Measurements from ENCODE around the gene SLAMF7.
A peak's percentile ranks its signal among the peaks of the same experiment; 100 is the strongest.
"Not testable (repeated sequence)": the region's sequence is repeated elsewhere in the genome, so short reads cannot be mapped to it uniquely, and the experiment has no call there.

SLAMF7 gene

DNA sequence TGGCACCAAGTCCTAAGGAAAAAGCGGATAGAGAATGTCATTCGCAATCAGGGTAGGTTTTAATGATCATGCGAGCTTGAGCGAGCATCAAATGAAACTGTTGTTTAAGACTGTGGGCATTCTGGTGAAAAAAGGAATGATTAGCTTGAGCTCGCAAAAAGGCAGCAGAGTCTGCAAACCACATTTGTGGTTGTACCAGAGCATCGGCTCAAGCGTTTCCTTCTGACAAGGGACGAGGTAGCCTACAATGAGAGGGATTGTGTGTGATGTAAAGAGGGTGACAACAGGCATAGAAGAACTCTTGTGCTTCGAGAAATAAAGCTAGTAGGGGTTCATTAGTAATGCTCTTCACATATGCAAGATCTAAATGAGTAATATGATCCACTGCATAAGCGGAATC, 16.3 kb upstream of the SLAMF7 start:
- H3K36me3 ChIP-seq (ENCODE audit: insufficient read depth, insufficient read length, low read length): no peaks in the 10 kb centered on the region
- no peak overlapping the region for H3K4me3 ChIP-seq (ENCODE audit: insufficient read length, low read depth)
- no peaks in the 10 kb centered on the region for H3K27me3 ChIP-seq (ENCODE audit: insufficient read depth, insufficient read length)
- H3K9me3 ChIP-seq (ENCODE audit: insufficient read depth, low read length): peaks cover 18% of the 10 kb centered on the region
- TF ChIP-seq ZNF274 (IDR thresholded peaks at IDR 0.05; ENCODE audit: low read depth, low read length) (no peak), SUZ12 (IDR thresholded peaks at IDR 0.05; ENCODE audit: extremely low read depth, insufficient read depth, insufficient read length) (no peak), YY1 (IDR thresholded peaks at IDR 0.05; ENCODE audit: insufficient read depth, insufficient read length) (no peak)
- H3K9ac ChIP-seq (ENCODE audit: insufficient read length, low read depth): no peak overlapping the region
- H3K4me1 ChIP-seq (ENCODE audit: insufficient read depth, insufficient read length): peaks cover 6% of the 10 kb centered on the region
- DNase-seq (ENCODE audit: low read depth, low spot score): no peak

DNA sequence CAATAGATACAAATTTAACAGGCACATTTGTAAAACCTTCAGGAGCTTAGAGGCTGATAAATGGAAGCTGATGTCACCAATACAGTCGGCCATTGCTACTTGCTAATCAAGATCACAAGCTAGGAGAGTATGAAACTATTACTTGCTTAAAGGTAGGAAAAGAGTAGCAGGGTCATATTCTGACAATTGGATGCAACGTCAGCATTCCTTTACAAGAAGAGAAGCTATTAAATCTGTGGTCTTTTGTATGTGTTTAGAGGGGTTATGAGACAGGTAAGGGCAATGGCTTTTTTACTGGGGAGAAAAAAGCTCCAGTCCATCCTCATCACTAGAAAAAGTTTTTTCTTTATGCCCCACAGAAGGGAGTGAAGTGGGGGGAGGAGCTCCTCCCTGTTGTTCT, 15.7 kb upstream of the SLAMF7 start:
- no peak for DNase-seq (ENCODE audit: low read depth, low spot score)
- H3K36me3 ChIP-seq (ENCODE audit: insufficient read depth, insufficient read length, low read length): no peaks in the 10 kb centered on the region
- H3K27me3 ChIP-seq (ENCODE audit: insufficient read depth, insufficient read length): no peaks in the 10 kb centered on the region
- peaks cover 6% of the 10 kb centered on the region for H3K4me1 ChIP-seq (ENCODE audit: insufficient read depth, insufficient read length)
- no peak overlapping the region for H3K4me3 ChIP-seq (ENCODE audit: insufficient read length, low read depth)
- no peak overlapping the region for H3K9ac ChIP-seq (ENCODE audit: insufficient read length, low read depth)
- peaks cover 18% of the 10 kb centered on the region for H3K9me3 ChIP-seq (ENCODE audit: insufficient read depth, low read length)
- TF ChIP-seq ZNF274 (IDR thresholded peaks at IDR 0.05; ENCODE audit: low read depth, low read length) (no peak), YY1 (IDR thresholded peaks at IDR 0.05; ENCODE audit: insufficient read depth, insufficient read length) (no peak), SUZ12 (IDR thresholded peaks at IDR 0.05; ENCODE audit: extremely low read depth, insufficient read depth, insufficient read length) (no peak)

DNA sequence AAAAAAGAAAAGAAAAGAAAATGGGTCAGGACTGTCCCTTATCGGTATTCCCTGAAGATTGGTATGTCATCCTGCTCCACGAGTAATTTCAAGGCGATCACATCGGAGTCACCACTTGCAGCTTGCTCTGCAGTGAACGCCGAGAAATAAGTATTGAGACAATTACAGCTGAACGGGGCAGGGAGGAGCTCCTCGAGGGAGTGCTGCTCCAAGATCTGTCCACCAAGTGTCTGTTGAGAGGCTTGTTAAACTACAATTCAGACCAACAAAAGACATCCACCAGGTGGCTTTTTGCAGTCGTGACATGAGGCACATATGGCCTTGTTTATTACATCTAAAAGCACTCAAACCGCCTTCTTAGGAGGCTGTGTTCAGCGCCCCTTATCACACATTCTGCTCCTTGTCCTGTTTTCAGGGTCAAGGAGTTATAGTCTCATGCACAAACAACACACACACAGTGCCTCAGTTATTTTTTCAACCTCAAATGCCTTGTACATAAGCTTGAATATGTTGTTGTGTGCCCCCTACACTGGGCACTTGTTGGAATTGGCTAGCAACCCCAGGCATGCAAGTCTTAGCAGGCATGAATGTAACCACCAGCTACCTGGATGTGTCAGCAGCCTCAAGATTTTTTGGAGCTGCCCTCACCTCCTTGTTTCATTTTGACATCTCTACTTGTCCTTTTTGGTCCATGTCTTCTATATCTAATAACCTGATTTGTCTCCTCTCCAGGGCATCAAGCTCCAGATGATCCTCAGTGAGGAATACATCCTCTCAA, 14.4 kb upstream of the SLAMF7 start:
- H3K9ac ChIP-seq (ENCODE audit: insufficient read length, low read depth): no peak overlapping the region

DNA sequence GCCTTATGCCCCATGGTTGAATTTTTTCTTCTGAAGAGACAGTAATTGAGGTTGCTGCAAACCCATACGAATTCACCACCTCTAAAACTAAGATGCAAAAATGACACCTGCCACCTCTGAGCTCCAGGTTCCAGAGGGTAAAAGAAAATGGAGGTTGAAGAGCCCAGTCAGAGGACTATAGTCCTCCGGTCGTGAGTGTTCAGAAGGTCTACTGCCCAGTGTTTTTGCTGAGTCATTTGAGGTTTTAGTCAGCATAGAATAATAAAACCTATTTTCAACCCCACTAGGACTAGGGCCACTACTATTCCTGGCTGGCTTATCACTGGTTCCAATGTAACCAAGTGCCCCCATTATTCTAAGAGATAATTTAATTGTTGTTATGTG, 12.9 kb upstream of the SLAMF7 start:
- Histone ChIP-seq H3K27me3 (ENCODE audit: insufficient read depth, insufficient read length) (no peaks in the 10 kb centered on the region), H3K9me3 (ENCODE audit: insufficient read depth, low read length) (peaks cover 8% of the 10 kb centered on the region; the same call in 1 of the 2 replicates), H3K4me3 (ENCODE audit: insufficient read length, low read depth) (no peak overlapping the region), H3K4me1 (ENCODE audit: insufficient read depth, insufficient read length) (peaks cover 6% of the 10 kb centered on the region), H3K9ac (ENCODE audit: insufficient read length, low read depth) (no peak overlapping the region), H3K36me3 (ENCODE audit: insufficient read depth, insufficient read length, low read length) (no peaks in the 10 kb centered on the region)
- no peak for DNase-seq (ENCODE audit: low read depth, low spot score)
- TF ChIP-seq YY1 (IDR thresholded peaks at IDR 0.05; ENCODE audit: insufficient read depth, insufficient read length) (no peak), ZNF274 (IDR thresholded peaks at IDR 0.05; ENCODE audit: low read depth, low read length) (no peak), SUZ12 (IDR thresholded peaks at IDR 0.05; ENCODE audit: extremely low read depth, insufficient read depth, insufficient read length) (no peak)

More for the DNA sequence above, 14.4 kb upstream of the SLAMF7 start:
- peaks cover 6% of the 10 kb centered on the region for H3K4me1 ChIP-seq (ENCODE audit: insufficient read depth, insufficient read length)
- H3K4me3 ChIP-seq (ENCODE audit: insufficient read length, low read depth): no peak overlapping the region
- TF ChIP-seq SUZ12 (IDR thresholded peaks at IDR 0.05; ENCODE audit: extremely low read depth, insufficient read depth, insufficient read length): no peak
- no peak for TF ChIP-seq ZNF274 (IDR thresholded peaks at IDR 0.05; ENCODE audit: low read depth, low read length)
- no peak for TF ChIP-seq YY1 (IDR thresholded peaks at IDR 0.05; ENCODE audit: insufficient read depth, insufficient read length)
- DNase-seq (ENCODE audit: low read depth, low spot score): no peak
- H3K9me3 ChIP-seq (ENCODE audit: insufficient read depth, low read length): peaks cover 18% of the 10 kb centered on the region
- H3K27me3 ChIP-seq (ENCODE audit: insufficient read depth, insufficient read length): no peaks in the 10 kb centered on the region
- no peaks in the 10 kb centered on the region for H3K36me3 ChIP-seq (ENCODE audit: insufficient read depth, insufficient read length, low read length)

DNA sequence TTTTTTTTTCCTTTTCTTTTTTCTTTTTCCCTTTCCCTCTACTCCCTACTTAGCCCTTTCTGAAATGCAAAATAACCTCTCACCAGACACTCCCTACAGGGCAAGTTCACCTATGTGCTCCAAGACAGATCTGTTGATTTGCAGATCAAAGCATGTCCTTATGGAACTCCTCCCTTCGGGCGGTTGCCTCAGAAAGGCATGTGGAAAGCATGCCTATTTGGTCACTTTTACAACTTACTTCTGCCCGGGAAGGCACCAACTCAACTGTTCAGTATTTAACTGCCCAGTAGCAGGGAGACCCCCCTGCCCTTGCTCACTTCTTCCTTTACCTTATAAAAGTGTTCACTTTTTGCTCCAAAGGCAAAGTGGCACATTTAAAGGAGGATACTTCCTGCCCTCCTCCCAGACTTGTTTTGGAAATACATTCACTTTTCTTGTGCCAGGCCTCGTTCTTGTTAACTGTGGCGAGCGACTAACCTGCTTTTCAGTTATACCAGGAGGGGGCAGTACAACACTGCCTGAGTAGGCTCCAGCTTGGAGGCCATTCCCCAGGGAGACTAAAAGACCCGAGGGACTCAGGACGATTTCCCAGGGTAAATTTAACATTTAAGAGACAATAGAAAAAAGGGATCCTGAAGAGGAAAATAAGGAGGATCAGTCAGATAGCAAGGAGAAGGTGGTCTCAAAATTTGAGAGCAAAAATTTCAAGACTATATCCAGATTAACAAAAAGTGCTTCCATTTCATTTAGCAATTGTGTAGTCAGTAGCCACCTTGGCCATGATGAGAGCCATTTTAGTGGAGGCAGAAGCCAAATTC, 12.3 kb upstream of the SLAMF7 start:
- TF ChIP-seq YY1 (IDR thresholded peaks at IDR 0.05; ENCODE audit: insufficient read depth, insufficient read length) (peak; percentile 47), SUZ12 (IDR thresholded peaks at IDR 0.05; ENCODE audit: extremely low read depth, insufficient read depth, insufficient read length) (no peak)
- H3K9ac ChIP-seq (ENCODE audit: insufficient read length, low read depth): peak overlapping the region; percentile 23

DNA sequence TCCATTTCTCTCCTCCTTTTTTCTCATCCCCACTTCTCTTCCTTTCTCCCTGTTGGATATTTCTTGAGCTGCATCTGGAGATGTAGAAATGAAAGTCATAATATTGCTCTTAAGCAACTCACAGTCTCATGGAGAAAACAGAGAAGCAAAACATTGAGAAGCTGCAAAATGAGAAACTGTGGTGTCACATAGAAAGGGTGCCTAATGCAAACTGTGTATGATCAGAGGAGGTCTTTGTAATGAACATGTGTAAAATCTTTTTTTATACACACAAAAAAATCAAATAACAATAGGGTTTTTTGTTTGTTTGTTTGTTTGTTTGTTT, 11.8 kb upstream of the SLAMF7 start:
- H3K4me3 ChIP-seq (ENCODE audit: insufficient read length, low read depth): no peak overlapping the region
- no peaks in the 10 kb centered on the region for H3K9me3 ChIP-seq (ENCODE audit: insufficient read depth, low read length)
- TF ChIP-seq SUZ12 (IDR thresholded peaks at IDR 0.05; ENCODE audit: extremely low read depth, insufficient read depth, insufficient read length) (no peak), ZNF274 (IDR thresholded peaks at IDR 0.05; ENCODE audit: low read depth, low read length) (no peak), YY1 (IDR thresholded peaks at IDR 0.05; ENCODE audit: insufficient read depth, insufficient read length) (no peak)
- H3K27me3 ChIP-seq (ENCODE audit: insufficient read depth, insufficient read length): no peaks in the 10 kb centered on the region
- no peak for DNase-seq (ENCODE audit: low read depth, low spot score)
- H3K36me3 ChIP-seq (ENCODE audit: insufficient read depth, insufficient read length, low read length): no peaks in the 10 kb centered on the region
- H3K9ac ChIP-seq (ENCODE audit: insufficient read length, low read depth): peak overlapping the region; percentile 23
- peaks cover 6% of the 10 kb centered on the region for H3K4me1 ChIP-seq (ENCODE audit: insufficient read depth, insufficient read length)

More for the DNA sequence above, 12.3 kb upstream of the SLAMF7 start:
- Histone ChIP-seq H3K27me3 (ENCODE audit: insufficient read depth, insufficient read length) (no peaks in the 10 kb centered on the region), H3K9me3 (ENCODE audit: insufficient read depth, low read length) (peaks cover 2% of the 10 kb centered on the region; the same call in 1 of the 2 replicates), H3K4me3 (ENCODE audit: insufficient read length, low read depth) (no peak overlapping the region), H3K36me3 (ENCODE audit: insufficient read depth, insufficient read length, low read length) (no peaks in the 10 kb centered on the region), H3K4me1 (ENCODE audit: insufficient read depth, insufficient read length) (peaks cover 6% of the 10 kb centered on the region)
- DNase-seq (ENCODE audit: low read depth, low spot score): peak; percentile 94

DNA sequence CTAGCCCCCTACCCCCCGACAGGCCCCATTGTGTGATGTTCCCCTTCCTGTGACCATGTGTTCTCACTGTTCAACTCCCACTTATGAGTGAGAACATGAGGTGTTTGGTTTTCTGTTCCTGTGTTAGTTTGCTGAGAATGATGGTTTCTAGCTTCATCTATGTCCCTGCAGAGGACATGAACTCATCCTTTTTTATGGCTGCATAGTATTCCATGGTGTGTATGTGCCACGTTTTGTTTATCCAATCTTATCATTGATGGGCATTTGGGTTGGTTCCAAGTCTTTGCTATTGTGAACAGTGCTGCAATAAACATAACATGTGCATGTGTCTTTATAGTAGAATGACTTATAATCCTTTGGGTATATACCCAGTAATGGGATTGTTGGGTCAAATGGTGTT, 7.5 kb upstream of the SLAMF7 start:
- not testable (repeated sequence) for DNase-seq (ENCODE audit: low read depth, low spot score); H3K4me3 ChIP-seq (ENCODE audit: insufficient read length, low read depth); H3K4me1 ChIP-seq (ENCODE audit: insufficient read depth, insufficient read length); H3K9ac ChIP-seq (ENCODE audit: insufficient read length, low read depth); H3K27me3 ChIP-seq (ENCODE audit: insufficient read depth, insufficient read length); H3K36me3 ChIP-seq (ENCODE audit: insufficient read depth, insufficient read length, low read length)
- peaks cover 16% of the 10 kb centered on the region for H3K9me3 ChIP-seq (ENCODE audit: insufficient read depth, low read length)

Measured in NT2/D1 (cell line).